ENCODE measurements around the gene BSND. TPM values are rescaled to one million over a fixed set of nuclear protein-coding genes. Genes with fewer than 3 reads are reported as not detected.

Gene BSND
- total and polyA plus RNA-seq, 4 donors = 0.02 TPM; not detected in 3

DNA sequence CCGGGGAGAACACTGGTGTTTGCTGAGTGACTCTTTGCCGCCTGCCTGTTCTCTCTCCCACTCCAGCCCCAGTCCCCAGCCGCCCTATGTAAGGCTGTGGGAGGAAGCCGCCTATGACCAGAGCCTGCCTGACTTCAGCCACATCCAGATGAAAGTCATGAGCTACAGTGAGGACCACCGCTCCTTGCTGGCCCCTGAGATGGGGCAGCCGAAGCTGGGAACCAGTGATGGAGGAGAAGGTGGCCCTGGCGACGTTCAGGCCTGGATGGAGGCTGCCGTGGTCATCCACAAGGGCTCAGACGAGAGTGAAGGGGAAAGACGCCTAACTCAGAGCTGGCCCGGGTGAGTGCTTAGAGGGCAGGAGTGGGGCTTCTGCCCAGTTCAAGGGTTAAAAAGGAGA is 8.2 kb downstream of the BSND start:
- Histone ChIP-seq H3K4me1 (ENCODE audit: control insufficient read depth in 5 of 5, insufficient read depth in 5 of 5, low read length in 5 of 5) (no peaks in the 10 kb centered on the region), H3K9ac (ENCODE audit: insufficient read depth in 1 of 2, low read length in 2 of 2) (no peak overlapping the region), H3K36me3 (ENCODE audit: control insufficient read depth in 4 of 4, insufficient read depth in 4 of 4, low read length in 4 of 4) (no peaks in the 10 kb centered on the region), H3K4me3 (no peak overlapping the region), H3K9me3 (ENCODE audit: control insufficient read depth in 4 of 4, insufficient read depth in 3 of 4, low read length in 3 of 4) (peaks cover 0 to 5% (median 0%) of the 10 kb centered on the region in 4 donors), H3K27ac (ENCODE audit: low read depth in 1 of 2, low read length in 1 of 2) (no peak overlapping the region), H3K27me3 (ENCODE audit: control insufficient read depth in 3 of 3, insufficient read depth in 3 of 3, low read length in 2 of 3) (no peaks in the 10 kb centered on the region)
- TF ChIP-seq, protein P1, sequence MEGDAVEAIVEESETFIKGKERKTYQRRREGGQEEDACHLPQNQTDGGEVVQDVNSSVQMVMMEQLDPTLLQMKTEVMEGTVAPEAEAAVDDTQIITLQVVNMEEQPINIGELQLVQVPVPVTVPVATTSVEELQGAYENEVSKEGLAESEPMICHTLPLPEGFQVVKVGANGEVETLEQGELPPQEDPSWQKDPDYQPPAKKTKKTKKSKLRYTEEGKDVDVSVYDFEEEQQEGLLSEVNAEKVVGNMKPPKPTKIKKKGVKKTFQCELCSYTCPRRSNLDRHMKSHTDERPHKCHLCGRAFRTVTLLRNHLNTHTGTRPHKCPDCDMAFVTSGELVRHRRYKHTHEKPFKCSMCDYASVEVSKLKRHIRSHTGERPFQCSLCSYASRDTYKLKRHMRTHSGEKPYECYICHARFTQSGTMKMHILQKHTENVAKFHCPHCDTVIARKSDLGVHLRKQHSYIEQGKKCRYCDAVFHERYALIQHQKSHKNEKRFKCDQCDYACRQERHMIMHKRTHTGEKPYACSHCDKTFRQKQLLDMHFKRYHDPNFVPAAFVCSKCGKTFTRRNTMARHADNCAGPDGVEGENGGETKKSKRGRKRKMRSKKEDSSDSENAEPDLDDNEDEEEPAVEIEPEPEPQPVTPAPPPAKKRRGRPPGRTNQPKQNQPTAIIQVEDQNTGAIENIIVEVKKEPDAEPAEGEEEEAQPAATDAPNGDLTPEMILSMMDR (IDR thresholded peaks at IDR 0.05; ENCODE audit: control extremely low read depth, extremely low read depth) = no peak
- ATAC-seq (ENCODE audit: insufficient read depth, low FRiP score) = no peak
- WGBS, 2 donors = 91 to 92% methylated on average over 12 of the region's 12 CpGs
- no peak for DNase-seq

DNA sequence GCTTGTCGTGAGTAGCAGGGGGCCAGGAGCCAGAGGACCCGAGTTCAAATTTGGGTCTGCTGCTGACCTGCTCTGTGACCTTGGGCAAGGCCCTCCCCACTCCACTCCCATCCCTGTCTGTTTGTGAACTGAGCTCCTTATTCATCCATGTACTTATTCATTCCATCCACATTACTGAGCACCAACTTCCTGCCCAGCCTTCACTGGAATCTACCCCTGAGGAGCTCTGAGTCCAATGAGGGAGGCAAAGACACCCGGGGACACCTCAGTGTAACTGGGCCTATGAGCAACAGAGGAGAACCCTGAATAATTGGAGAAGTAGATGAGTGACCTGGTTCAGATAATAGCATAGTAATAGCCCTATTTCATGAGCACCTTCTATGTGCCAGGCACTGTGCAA is 8.9 kb downstream of the BSND start:
- DNase-seq (no peak), ATAC-seq (ENCODE audit: insufficient read depth, low FRiP score) (no peak)
- Histone ChIP-seq H3K36me3 (ENCODE audit: control insufficient read depth in 4 of 4, insufficient read depth in 4 of 4, low read length in 4 of 4) (no peaks in the 10 kb centered on the region), H3K4me1 (ENCODE audit: control insufficient read depth in 5 of 5, insufficient read depth in 5 of 5, low read length in 5 of 5) (no peaks in the 10 kb centered on the region), H3K4me3 (no peak overlapping the region), H3K9ac (ENCODE audit: insufficient read depth in 1 of 2, low read length in 2 of 2) (no peak overlapping the region), H3K27ac (ENCODE audit: low read depth in 1 of 2, low read length in 1 of 2) (no peak overlapping the region), H3K27me3 (ENCODE audit: control insufficient read depth in 3 of 3, insufficient read depth in 3 of 3, low read length in 2 of 3) (no peaks in the 10 kb centered on the region), H3K9me3 (ENCODE audit: control insufficient read depth in 4 of 4, insufficient read depth in 3 of 4, low read length in 3 of 4) (peaks cover 0 to 5% (median 0%) of the 10 kb centered on the region in 4 donors)
- TF ChIP-seq, protein P1 (IDR thresholded peaks at IDR 0.05; ENCODE audit: control extremely low read depth, extremely low read depth) = no peak
- WGBS, 2 donors = 86 to 93% methylated on average over 3 of the region's 3 CpGs

DNA sequence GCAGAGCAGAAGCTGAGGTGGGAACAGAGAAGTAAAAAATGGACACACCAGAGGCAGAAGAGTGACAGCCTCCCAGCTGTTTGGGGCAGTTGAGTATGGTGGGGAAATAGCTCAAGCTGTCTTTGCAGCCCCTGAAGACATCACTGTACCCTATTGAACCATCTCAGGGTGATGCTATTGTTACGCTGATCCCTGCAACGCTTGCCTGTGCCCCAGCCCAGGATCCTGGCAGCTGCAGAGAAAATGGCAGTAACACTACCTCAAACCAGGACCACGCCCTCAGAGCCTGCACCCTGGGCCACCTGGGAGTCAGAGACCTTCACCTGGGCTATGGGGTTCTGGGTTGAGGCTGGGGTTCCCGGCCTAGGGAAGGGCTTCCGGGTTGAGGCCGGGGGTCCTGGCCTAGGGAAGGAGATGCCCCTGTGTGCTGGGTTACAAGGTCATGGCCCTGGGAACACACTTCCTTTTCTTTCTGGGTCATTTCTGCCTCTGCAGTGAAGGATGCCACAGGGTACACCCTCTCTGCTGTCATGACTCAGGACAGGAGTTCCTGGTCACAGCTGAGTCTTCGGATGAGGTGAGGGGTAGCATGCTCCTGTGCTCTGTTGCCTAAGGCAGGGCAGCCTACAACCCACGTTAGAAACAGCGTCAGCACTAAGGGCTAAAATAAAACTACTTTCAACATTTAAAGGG is 11.6 kb downstream of the BSND start:
- no peak overlapping the region for H3K27ac ChIP-seq (ENCODE audit: low read depth in 1 of 2, low read length in 1 of 2)

More for the DNA sequence above, 11.6 kb downstream of the BSND start:
- ATAC-seq (ENCODE audit: insufficient read depth, low FRiP score) (no peak), DNase-seq (no peak)
- Histone ChIP-seq H3K9ac (ENCODE audit: insufficient read depth in 1 of 2, low read length in 2 of 2) (no peak overlapping the region), H3K4me3 (no peak overlapping the region), H3K27me3 (ENCODE audit: control insufficient read depth in 3 of 3, insufficient read depth in 3 of 3, low read length in 2 of 3) (peaks cover 0 to 12% (median 0%) of the 10 kb centered on the region in 3 donors), H3K4me1 (ENCODE audit: control insufficient read depth in 5 of 5, insufficient read depth in 5 of 5, low read length in 5 of 5) (no peaks in the 10 kb centered on the region), H3K9me3 (ENCODE audit: control insufficient read depth in 4 of 4, insufficient read depth in 3 of 4, low read length in 3 of 4) (peaks cover 0 to 5% (median 0%) of the 10 kb centered on the region in 4 donors), H3K36me3 (ENCODE audit: control insufficient read depth in 4 of 4, insufficient read depth in 4 of 4, low read length in 4 of 4) (no peaks in the 10 kb centered on the region)
- TF ChIP-seq, protein P1 (IDR thresholded peaks at IDR 0.05; ENCODE audit: control extremely low read depth, extremely low read depth) = no peak
- 90 to 91% methylated on average over 9 of the region's 9 CpGs for WGBS, 2 donors
